ENCODE data around the gene NAA30. TPM values are rescaled to one million over a fixed set of nuclear protein-coding genes. Genes with fewer than 3 reads are reported as not detected.

NAA30 gene
- total and polyA plus RNA-seq, 9 of the 15 experiments (the other 6 are each of a cell fraction or from before 2014, with no cell fraction given), result 2.2 to 8.0 (median 6.9) TPM

DNA sequence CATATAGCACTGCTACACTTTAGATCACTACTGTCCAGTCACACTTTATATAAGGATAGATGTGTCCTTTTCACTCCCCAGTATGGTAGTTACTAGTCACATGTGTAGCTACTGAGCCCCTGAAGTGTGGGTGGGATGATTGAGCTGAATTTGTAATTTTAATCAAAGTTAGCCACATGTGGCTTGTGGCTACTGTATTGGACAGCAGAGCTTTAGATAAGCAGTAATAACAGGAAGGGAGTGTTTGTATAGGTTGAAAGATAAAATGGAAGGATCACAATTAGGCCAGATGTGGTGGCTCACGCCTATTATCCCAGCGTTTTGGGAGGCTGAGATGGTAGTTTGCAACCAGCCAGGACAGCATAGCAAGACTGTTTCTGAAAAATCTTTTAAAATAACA lies 23.5 kb downstream of the NAA30 start (continued):
- 0 out of 2 replicates have a peak, but pooled peaks have one; percentile 24 for TF ChIP-seq MTA2 (IDR thresholded peaks at IDR 0.05; ENCODE audit: low read depth)
- TF ChIP-seq, protein P1, sequence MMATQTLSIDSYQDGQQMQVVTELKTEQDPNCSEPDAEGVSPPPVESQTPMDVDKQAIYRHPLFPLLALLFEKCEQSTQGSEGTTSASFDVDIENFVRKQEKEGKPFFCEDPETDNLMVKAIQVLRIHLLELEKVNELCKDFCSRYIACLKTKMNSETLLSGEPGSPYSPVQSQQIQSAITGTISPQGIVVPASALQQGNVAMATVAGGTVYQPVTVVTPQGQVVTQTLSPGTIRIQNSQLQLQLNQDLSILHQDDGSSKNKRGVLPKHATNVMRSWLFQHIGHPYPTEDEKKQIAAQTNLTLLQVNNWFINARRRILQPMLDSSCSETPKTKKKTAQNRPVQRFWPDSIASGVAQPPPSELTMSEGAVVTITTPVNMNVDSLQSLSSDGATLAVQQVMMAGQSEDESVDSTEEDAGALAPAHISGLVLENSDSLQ (IDR thresholded peaks at IDR 0.05), result no peak
- peak; percentile 42 for TF ChIP-seq CCNT2 (IDR thresholded peaks at IDR 0.05; ENCODE audit: borderline replicate concordance, extremely low read depth, insufficient read length, low read depth, low read length)
- peak; percentile 90 for TF ChIP-seq CBFA2T3 (IDR thresholded peaks at IDR 0.05)
- no peak for TF ChIP-seq ZSCAN32 (CRISPR knock-in tag; IDR thresholded peaks at IDR 0.05)
- peak; percentile 63 for TF ChIP-seq NCOR1 (IDR thresholded peaks at IDR 0.05)
- peak; percentile 81 for TF ChIP-seq CBFA2T2 (conservative IDR thresholded peaks at IDR 0.05)
- TF ChIP-seq STAT5A (IDR thresholded peaks at IDR 0.05; ENCODE audit: borderline replicate concordance, low read length), result peak; percentile 41; the same call in 1 of the 2 replicates

DNA sequence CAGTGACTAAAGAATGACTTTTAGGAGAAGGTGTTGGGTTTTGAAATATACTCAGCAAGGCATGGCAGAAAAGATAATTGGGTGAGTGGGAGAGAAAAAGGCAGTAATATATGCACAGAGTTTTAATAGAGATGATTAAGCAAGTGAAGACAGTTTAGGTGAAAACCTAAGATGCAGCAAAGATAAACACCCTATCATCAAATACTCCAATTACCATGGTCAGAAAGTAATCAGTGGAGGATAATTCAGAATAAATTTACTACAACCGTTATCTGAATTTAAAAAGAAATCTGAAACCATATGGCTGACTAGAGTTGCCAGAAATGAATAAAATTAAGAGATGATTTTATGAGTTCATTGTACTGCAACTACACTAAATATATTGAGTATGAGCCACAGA lies 26.8 kb downstream of the NAA30 start:
- intact Hi-C loops (cut with micrococcal nuclease), result no loop called here
- no peak overlapping the region for H3K4me3 ChIP-seq
- no peak overlapping the region for H2AFZ ChIP-seq (ENCODE audit: low read depth, low read length)
- no peaks in the 10 kb centered on the region for H3K36me3 ChIP-seq (ENCODE audit: control insufficient read depth, insufficient read depth, low read length)
- ChIA-PET CTCF (ENCODE audit: low intra/inter-chr PET ratio) (no interaction called here), POLR2A (no interaction called here)
- no peaks in the 10 kb centered on the region for H3K4me1 ChIP-seq (replicated peaks in 1 of 2; ENCODE audit: control insufficient read depth in 2 of 2, insufficient read depth in 2 of 2, low read length in 2 of 2)
- in situ Hi-C loops (cut with MboI), result no loop called here
- no peaks in the 10 kb centered on the region for H4K20me1 ChIP-seq (replicated peaks; ENCODE audit: control insufficient read depth, insufficient read depth, low read length)
- no peak overlapping the region for H3K27ac ChIP-seq (ENCODE audit: extremely low read depth, low read depth, low read length)
- DNase-seq (ENCODE audit: extremely low read depth in 1 of 4, low spot score in 3 of 4), result no peak
- no peaks in the 10 kb centered on the region for H3K79me2 ChIP-seq (ENCODE audit: control insufficient read depth, insufficient read depth, low read length)
- FAIRE-seq, result no peak
- no peaks in the 10 kb centered on the region for H3K9me3 ChIP-seq (replicated peaks; ENCODE audit: control insufficient read depth, insufficient read depth, low read depth, low read length)
- WGBS (ENCODE audit: insufficient coverage, low coverage, missing lambda C conversion rate), result 0% methylated on average over 1 of the region's 1 CpG
- no peaks in the 10 kb centered on the region for H3K9me1 ChIP-seq (ENCODE audit: control insufficient read depth, insufficient read depth, low read length)
- ATAC-seq, result no peak
- BruUV-seq (replicated peaks), result no TSS peak
- H3K4me2 ChIP-seq (ENCODE audit: insufficient read depth, low read length), result no peak overlapping the region
- no peak overlapping the region for H3K9ac ChIP-seq (ENCODE audit: insufficient read depth in 1 of 2, low read depth in 2 of 2, low read length in 2 of 2)
- H3K27me3 ChIP-seq (ENCODE audit: control insufficient read depth in 2 of 2, insufficient read depth in 2 of 2, low read length in 2 of 2), result no peaks in the 10 kb centered on the region
- TF ChIP-seq ZNF75A (CRISPR knock-in tag; IDR thresholded peaks at IDR 0.05) (no peak), RBM39 (optimal IDR thresholded peaks at IDR 0.05; ENCODE audit: low read depth, low read length) (no peak), TGIF2 (CRISPR knock-in tag; IDR thresholded peaks at IDR 0.05) (no peak), SRSF3 (IDR thresholded peaks at IDR 0.05; ENCODE audit: insufficient read depth, low read length) (no peak), ESRRA (IDR thresholded peaks at IDR 0.05; ENCODE audit: borderline replicate concordance, low read depth) (no peak), FOXJ3 (CRISPR knock-in tag; IDR thresholded peaks at IDR 0.05) (no peak)
- TF ChIP-seq, protein P2, sequence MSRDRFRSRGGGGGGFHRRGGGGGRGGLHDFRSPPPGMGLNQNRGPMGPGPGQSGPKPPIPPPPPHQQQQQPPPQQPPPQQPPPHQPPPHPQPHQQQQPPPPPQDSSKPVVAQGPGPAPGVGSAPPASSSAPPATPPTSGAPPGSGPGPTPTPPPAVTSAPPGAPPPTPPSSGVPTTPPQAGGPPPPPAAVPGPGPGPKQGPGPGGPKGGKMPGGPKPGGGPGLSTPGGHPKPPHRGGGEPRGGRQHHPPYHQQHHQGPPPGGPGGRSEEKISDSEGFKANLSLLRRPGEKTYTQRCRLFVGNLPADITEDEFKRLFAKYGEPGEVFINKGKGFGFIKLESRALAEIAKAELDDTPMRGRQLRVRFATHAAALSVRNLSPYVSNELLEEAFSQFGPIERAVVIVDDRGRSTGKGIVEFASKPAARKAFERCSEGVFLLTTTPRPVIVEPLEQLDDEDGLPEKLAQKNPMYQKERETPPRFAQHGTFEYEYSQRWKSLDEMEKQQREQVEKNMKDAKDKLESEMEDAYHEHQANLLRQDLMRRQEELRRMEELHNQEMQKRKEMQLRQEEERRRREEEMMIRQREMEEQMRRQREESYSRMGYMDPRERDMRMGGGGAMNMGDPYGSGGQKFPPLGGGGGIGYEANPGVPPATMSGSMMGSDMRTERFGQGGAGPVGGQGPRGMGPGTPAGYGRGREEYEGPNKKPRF (IDR thresholded peaks at IDR 0.05; ENCODE audit: low read depth, low read length), result no peak
- TF ChIP-seq, protein P3, sequence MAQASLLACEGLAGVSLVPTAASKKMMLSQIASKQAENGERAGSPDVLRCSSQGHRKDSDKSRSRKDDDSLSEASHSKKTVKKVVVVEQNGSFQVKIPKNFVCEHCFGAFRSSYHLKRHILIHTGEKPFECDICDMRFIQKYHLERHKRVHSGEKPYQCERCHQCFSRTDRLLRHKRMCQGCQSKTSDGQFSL (CRISPR knock-in tag; IDR thresholded peaks at IDR 0.05), result no peak
- TF ChIP-seq, protein P3 (tag; IDR thresholded peaks at IDR 0.05), result no peak
- TF ChIP-seq, protein P4, sequence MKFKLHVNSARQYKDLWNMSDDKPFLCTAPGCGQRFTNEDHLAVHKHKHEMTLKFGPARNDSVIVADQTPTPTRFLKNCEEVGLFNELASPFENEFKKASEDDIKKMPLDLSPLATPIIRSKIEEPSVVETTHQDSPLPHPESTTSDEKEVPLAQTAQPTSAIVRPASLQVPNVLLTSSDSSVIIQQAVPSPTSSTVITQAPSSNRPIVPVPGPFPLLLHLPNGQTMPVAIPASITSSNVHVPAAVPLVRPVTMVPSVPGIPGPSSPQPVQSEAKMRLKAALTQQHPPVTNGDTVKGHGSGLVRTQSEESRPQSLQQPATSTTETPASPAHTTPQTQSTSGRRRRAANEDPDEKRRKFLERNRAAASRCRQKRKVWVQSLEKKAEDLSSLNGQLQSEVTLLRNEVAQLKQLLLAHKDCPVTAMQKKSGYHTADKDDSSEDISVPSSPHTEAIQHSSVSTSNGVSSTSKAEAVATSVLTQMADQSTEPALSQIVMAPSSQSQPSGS (CRISPR knock-in tag; IDR thresholded peaks at IDR 0.05), result no peak
